ENCODE measurements around the gene GOLM1. TPM values are rescaled to one million over a fixed set of nuclear protein-coding genes. Genes with fewer than 3 reads are reported as not detected.

Gene GOLM1
- total and polyA plus RNA-seq, 10 of the 15 experiments (the other 5 are each of a cell fraction or from before 2014, with no cell fraction given) = 0.41 to 25.9 (median 18.7) TPM

- FAIRE-seq (no peak), DNase-seq (ENCODE audit: low read depth, low spot score) (no peak), ATAC-seq (no peak)
- Histone ChIP-seq H3K9ac (ENCODE audit: control insufficient read depth, insufficient read depth, low read length) (no peak overlapping the region), H3K9me3 (replicated peaks; ENCODE audit: control insufficient read depth, insufficient read depth, low read length) (no peaks in the 10 kb centered on the region), H4K20me1 (ENCODE audit: control insufficient read depth, insufficient read depth) (no peaks in the 10 kb centered on the region), H3K79me2 (ENCODE audit: control insufficient read depth, insufficient read depth, low read length) (no peaks in the 10 kb centered on the region), H2AFZ (ENCODE audit: control insufficient read depth, low read depth, low read length) (no peak overlapping the region), H3K27me3 (replicated peaks in 1 of 2; ENCODE audit: control insufficient read depth in 2 of 2, insufficient read depth in 2 of 2, low read length in 1 of 2) (no peaks in the 10 kb centered on the region), H3K4me2 (ENCODE audit: control insufficient read depth, insufficient read depth) (no peak overlapping the region), H3K4me3 (no peak overlapping the region), H3K27ac (ENCODE audit: control insufficient read depth, insufficient read depth) (no peak overlapping the region), H3K4me1 (ENCODE audit: control insufficient read depth, insufficient read depth, low read length) (no peaks in the 10 kb centered on the region; the same call in 1 of the 2 replicates), H3K36me3 (ENCODE audit: control insufficient read depth in 2 of 2, insufficient read depth in 2 of 2, low read length in 1 of 2) (no peaks in the 10 kb centered on the region)
- in situ Hi-C loops (cut with MboI) = no loop called here
- no TSS peak for BruUV-seq (replicated peaks)
- intact Hi-C loops (cut with micrococcal nuclease; ENCODE audit: unreplicated experiment) = no loop called here
- CTCF ChIA-PET = no interaction called here
- RAD21 ChIA-PET (ENCODE audit: unreplicated experiment) = no interaction called here
- SMC1A ChIA-PET (ENCODE audit: uncharacterized antibody, unreplicated experiment) = interaction anchor here (1.2 kb wide), 1 partner anchor 19 kb away, joined by 3 read pairs; no protein-coding TSS in a partner anchor
- 13% methylated on average over 5 of the region's 5 CpGs for WGBS (ENCODE audit: insufficient coverage, insufficient replicate concordance, low lambda C conversion rate, missing lambda C conversion rate)
- POLR2A ChIA-PET = no interaction called here
- no peak for TF ChIP-seq CHD2 (IDR thresholded peaks at IDR 0.05; ENCODE audit: borderline replicate concordance, low read depth, low read length)
- TF ChIP-seq SREBF2 (IDR thresholded peaks at IDR 0.05; ENCODE audit: low read length) = no peak
- TF ChIP-seq SMAD5 (IDR thresholded peaks at IDR 0.05; ENCODE audit: low read depth) = no peak
- TF ChIP-seq POLR2A (IDR thresholded peaks at IDR 0.05; ENCODE audit: low read depth, low read length) = no peak
- TF ChIP-seq ZNF217 (IDR thresholded peaks at IDR 0.05) = no peak
- no peak for TF ChIP-seq BHLHE40 (IDR thresholded peaks at IDR 0.05; ENCODE audit: borderline replicate concordance in 1 of 2, low read depth in 2 of 2, low read length in 1 of 2)
- TF ChIP-seq HDAC2 (IDR thresholded peaks at IDR 0.05) = no peak
- TF ChIP-seq CREB1 (IDR thresholded peaks at IDR 0.05; ENCODE audit: low read depth) = no peak
- no peak for TF ChIP-seq NFYA (IDR thresholded peaks at IDR 0.05; ENCODE audit: borderline replicate concordance, low read depth, low read length)
These were observed 12.7 kb upstream of the GOLM1 start for GRCh38 chr9:86112057-86112456.

- ChIA-PET CTCF (no interaction called here), RAD21 (ENCODE audit: unreplicated experiment) (no interaction called here), SMC1A (ENCODE audit: uncharacterized antibody, unreplicated experiment) (no interaction called here), POLR2A (no interaction called here)
- Histone ChIP-seq H3K9ac (ENCODE audit: control insufficient read depth, insufficient read depth, low read length) (no peak overlapping the region), H2AFZ (ENCODE audit: control insufficient read depth, low read depth, low read length) (no peak overlapping the region), H3K4me1 (ENCODE audit: control insufficient read depth, insufficient read depth, low read length) (peaks cover 2% of the 10 kb centered on the region), H3K36me3 (ENCODE audit: control insufficient read depth in 2 of 2, insufficient read depth in 2 of 2, low read length in 1 of 2) (no peaks in the 10 kb centered on the region), H3K27ac (ENCODE audit: control insufficient read depth, insufficient read depth) (no peak overlapping the region), H3K4me2 (ENCODE audit: control insufficient read depth, insufficient read depth) (no peak overlapping the region), H3K79me2 (ENCODE audit: control insufficient read depth, insufficient read depth, low read length) (no peaks in the 10 kb centered on the region), H4K20me1 (ENCODE audit: control insufficient read depth, insufficient read depth) (no peaks in the 10 kb centered on the region), H3K4me3 (no peak overlapping the region), H3K9me3 (replicated peaks; ENCODE audit: control insufficient read depth, insufficient read depth, low read length) (no peaks in the 10 kb centered on the region), H3K27me3 (replicated peaks in 1 of 2; ENCODE audit: control insufficient read depth in 2 of 2, insufficient read depth in 2 of 2, low read length in 1 of 2) (peaks cover 0 to 5% of the 10 kb centered on the region in 2 experiments; a peak in 3 of 4 replicates)
- ATAC-seq (no peak), DNase-seq (ENCODE audit: low read depth, low spot score) (no peak), FAIRE-seq (no peak)
- intact Hi-C loops (cut with micrococcal nuclease; ENCODE audit: unreplicated experiment) = no loop called here
- 71% methylated on average over 3 of the region's 3 CpGs for WGBS (ENCODE audit: insufficient coverage, insufficient replicate concordance, low lambda C conversion rate, missing lambda C conversion rate)
- in situ Hi-C loops (cut with MboI) = no loop called here
- BruUV-seq (replicated peaks) = no TSS peak
- TF ChIP-seq RFX5 (IDR thresholded peaks at IDR 0.05; ENCODE audit: low read depth, low read length) = no peak
These were observed 3.3 kb upstream of the GOLM1 start for GRCh38 chr9:86102626-86103025.
